IMR-90 (cell line): ENCODE data around the gene RAB23. TPM values are rescaled to one million over a fixed set of nuclear protein-coding genes. Genes with fewer than 3 reads are reported as not detected.
A peak's percentile ranks its signal among the peaks of the same experiment; 100 is the strongest.

ENCODE experiments used
- ATAC-seq: fragments of 200-7000 bp; cut with Tn5 transposase; 2 replicates; pipeline ENCODE4 v1.9.1; 2020; ENCODE audit warnings: low read depth, mild to moderate bottlenecking, moderate library complexity
- BruUV-seq: library from RNA; stranded (reverse); fragments of 400-500 nt; replicated peaks from 2 replicates; lab custom pipeline; 2021; lab: Mats Ljungman, UMichigan
- CTCF ChIA-PET: fragments of 300-600 bp; formaldehyde crosslinking; extraction: SDS; loops from one replicate; lab custom pipeline; 2021; ENCODE audit warnings: antibody characterized with exemption; lab: Yijun Ruan, JAX
- POLR2A ChIA-PET: fragments of 300-600 bp; sonication (Branson Sonifier 250); formaldehyde crosslinking; loops from one replicate; lab custom pipeline; 2022; ENCODE audit warnings: antibody characterized with exemption; ENCODE audit not compliant: unreplicated experiment; lab: Charles Lee
- DNase-seq: peaks from one replicate; pipeline ENCODE4 v3.0.0; 2013
- H2AFZ ChIP-seq: replicated peaks from 2 replicates; pipeline ENCODE3; 2013; ENCODE audit warnings: low read length, mild to moderate bottlenecking; ENCODE audit not compliant: poor library complexity
- H2AK5ac ChIP-seq: 2 replicates; pipeline ENCODE4 v1.6.1; 2013; ENCODE audit warnings: low read depth, low read length, inconsistent platforms
- H2AK9ac ChIP-seq: replicated peaks from 2 replicates; pipeline ENCODE3; 2013; ENCODE audit warnings: mild to moderate bottlenecking, low read depth, low read length, moderate library complexity; ENCODE audit not compliant: poor library complexity
- H2BK120ac ChIP-seq: 2 replicates; pipeline ENCODE4 v1.6.1; 2013; ENCODE audit warnings: low read depth, low read length, inconsistent platforms
- H2BK15ac ChIP-seq: 3 replicates; pipeline ENCODE4 v1.6.1; 2013; ENCODE audit warnings: low read depth, low read length, inconsistent platforms
- H2BK20ac ChIP-seq: 2 replicates; pipeline ENCODE4 v1.6.1; 2013; ENCODE audit warnings: low read depth, mild to moderate bottlenecking, inconsistent platforms, low read length, moderate library complexity
- H2BK5ac ChIP-seq: 2 replicates; pipeline ENCODE4 v1.6.1; 2013; ENCODE audit warnings: mild to moderate bottlenecking, low read depth, low read length, inconsistent platforms; ENCODE audit not compliant: poor library complexity, severe bottlenecking
- H3K14ac ChIP-seq: replicated peaks from 2 replicates; pipeline ENCODE4 v1.6.1; 2013; ENCODE audit warnings: low read depth, low read length, inconsistent platforms
- H3K18ac ChIP-seq: 2 replicates; pipeline ENCODE4 v1.6.1; 2013; ENCODE audit warnings: low read depth, low read length, control low read depth
- H3K23ac ChIP-seq: 2 replicates; pipeline ENCODE4 v1.6.1; 2013; ENCODE audit warnings: low read depth, low read length, inconsistent platforms
- H3K27ac ChIP-seq: 2 replicates; pipeline ENCODE4 v1.5.1; 2013; ENCODE audit warnings: mild to moderate bottlenecking, control low read depth, low read length; ENCODE audit not compliant: insufficient read depth
- H3K27me3 ChIP-seq: 2 replicates; pipeline ENCODE4 v1.6.1; 2013; ENCODE audit warnings: low read length; ENCODE audit not compliant: control insufficient read depth, insufficient read depth
- H3K36me3 ChIP-seq: 2 replicates; pipeline ENCODE4 v1.6.1; 2013; ENCODE audit warnings: low read length, mixed read lengths; ENCODE audit not compliant: control insufficient read depth, insufficient read depth
- H3K4ac ChIP-seq: 2 replicates; pipeline ENCODE4 v1.6.1; 2013; ENCODE audit warnings: low read depth, low read length, inconsistent platforms
- H3K4me1 ChIP-seq: 2 replicates; pipeline ENCODE4 v1.6.1; 2013; ENCODE audit warnings: low read length, mixed read lengths; ENCODE audit not compliant: control insufficient read depth, insufficient read depth
- H3K4me2 ChIP-seq: 2 replicates; pipeline ENCODE4 v1.6.1; 2013; ENCODE audit warnings: low read depth, mild to moderate bottlenecking, control low read depth, low read length, moderate library complexity
- H3K4me3 ChIP-seq: 2 replicates; pipeline ENCODE4 v1.5.1; 2013; ENCODE audit warnings: low read depth, mild to moderate bottlenecking, control low read depth, low read length, moderate library complexity; ENCODE audit not compliant: insufficient read depth
- H3K56ac ChIP-seq: 2 replicates; pipeline ENCODE4 v1.6.1; 2013; ENCODE audit warnings: low read length, inconsistent platforms; ENCODE audit not compliant: insufficient read depth; ENCODE audit errors: extremely low read depth
- H3K79me1 ChIP-seq, 2 experiments: 2 replicates each; pipeline ENCODE4 v1.6.1; 2013; ENCODE audit warnings: low read length in 2 of 2, inconsistent platforms in 1 of 2, low read depth in 1 of 2
- H3K9ac ChIP-seq: 2 replicates; pipeline ENCODE4 v1.6.1; 2013; ENCODE audit warnings: low read depth, low read length, control low read depth
- H3K9me1 ChIP-seq: 2 replicates; pipeline ENCODE4 v1.6.1; 2013; ENCODE audit warnings: low read length, inconsistent platforms; ENCODE audit not compliant: insufficient read depth
- H3K9me3 ChIP-seq: 2 replicates; pipeline ENCODE4 v1.6.1; 2013; ENCODE audit warnings: low read length; ENCODE audit not compliant: control insufficient read depth, insufficient read depth
- H4K20me1 ChIP-seq: 2 replicates; pipeline ENCODE4 v1.6.1; 2013; ENCODE audit warnings: low read length, inconsistent platforms; ENCODE audit not compliant: insufficient read depth
- H4K5ac ChIP-seq: 2 replicates; pipeline ENCODE4 v1.6.1; 2013; ENCODE audit warnings: mild to moderate bottlenecking, low read depth, low read length, control low read depth
- H4K8ac ChIP-seq, 2 experiments: 2 replicates each; pipeline ENCODE4 v1.6.1; 2013; ENCODE audit warnings: low read depth in 2 of 2, low read length in 2 of 2, control low read depth in 1 of 2, inconsistent platforms in 1 of 2
- H4K91ac ChIP-seq: 2 replicates; pipeline ENCODE4 v1.6.1; 2013; ENCODE audit warnings: low read depth, low read length, inconsistent platforms; ENCODE audit not compliant: insufficient read depth
- BHLHE40 ChIP-seq: fragments of 150-350 bp; IDR thresholded peaks from 2 replicates; pipeline ENCODE4 v1.6.1; 2016; ENCODE audit warnings: mild to moderate bottlenecking, low read depth, low read length
- CEBPB ChIP-seq: IDR thresholded peaks from 2 replicates; pipeline ENCODE4 v1.6.1; 2012; ENCODE audit warnings: low read depth, low read length, improper control_type of control experiment
- MAFK ChIP-seq: IDR thresholded peaks from 2 replicates; pipeline ENCODE4 v1.6.1; 2012; ENCODE audit warnings: low read depth, low read length, improper control_type of control experiment
- MAZ ChIP-seq: IDR thresholded peaks from 2 replicates; pipeline ENCODE4 v1.6.1; 2012; ENCODE audit warnings: low read depth, mild to moderate bottlenecking, low read length, improper control_type of control experiment, moderate library complexity, borderline replicate concordance
- NFE2L2 ChIP-seq: fragments of 150-350 bp; IDR thresholded peaks from 2 replicates; pipeline ENCODE4 v1.6.1; 2016; ENCODE audit warnings: low read depth, mild to moderate bottlenecking, low read length
- POLR2A ChIP-seq: IDR thresholded peaks from 2 replicates; pipeline ENCODE4 v1.6.1; 2012; ENCODE audit warnings: mild to moderate bottlenecking, low read depth, low read length
- RAD21 ChIP-seq: IDR thresholded peaks from 2 replicates; pipeline ENCODE4 v1.6.1; 2012; ENCODE audit warnings: low read length, improper control_type of control experiment
- RCOR1 ChIP-seq: IDR thresholded peaks from 2 replicates; pipeline ENCODE4 v1.6.1; 2012; ENCODE audit warnings: mild to moderate bottlenecking, low read length, improper control_type of control experiment; ENCODE audit not compliant: insufficient replicate concordance
- SMC3 ChIP-seq: fragments of 150-350 bp; IDR thresholded peaks from 2 replicates; pipeline ENCODE4 v1.6.1; 2016; ENCODE audit warnings: low read depth, mild to moderate bottlenecking, antibody characterized with exemption, low read length, moderate library complexity
- WGBS, 2 experiments: methylation state at CpG; one replicate each; pipeline versions ENCODE4 v1.1.5 to v1.1.7; 2013; ENCODE audit warnings: missing lambda C conversion rate in 2 of 2; ENCODE audit not compliant: insufficient read length in 1 of 2; ENCODE audit errors: extremely low coverage in 2 of 2; 5-methylcytosine and 5-hydroxymethylcytosine counted together
- dilution Hi-C: fragments of 300-500 bp; cut with HindIII; formaldehyde crosslinking; loops from one replicate; pipeline ENCODE4 v1.14.3; 2018; ENCODE audit warnings: low sequenced_read_pairs; ENCODE audit not compliant: unreplicated experiment
- in situ Hi-C: fragments of 300-500 bp; cut with MboI; formaldehyde crosslinking; loops from 3 replicates; pipeline ENCODE4 v1.14.3; 2019; ENCODE audit warnings: low sequenced_read_pairs, inconsistent platforms, mixed read lengths
- intact Hi-C: fragments of 100-400 bp; cut with micrococcal nuclease; formaldehyde crosslinking; loops from 2 replicates; pipeline ENCODE4 v1.10.0; 2022
- polyA plus RNA-seq, 3 experiments: library from polyadenylated mRNA; depleted of rRNA; stranded (reverse); fragments of >200 nt; gene quantifications; 2 replicates each; pipeline ENCODE4 v1.2.3, GENCODE V29; 2012; ENCODE audit warnings: low replicate concordance in 1 of 3
- total RNA-seq: library from RNA; depleted of rRNA; stranded (reverse); fragments of >200 nt; gene quantifications from 2 replicates; pipeline ENCODE4 v1.2.3, GENCODE V29; 2012
- TF ChIP-seq, protein P1 (sequence below): conservative IDR thresholded peaks from 2 replicates; pipeline ENCODE4 v1.5.1; 2012; ENCODE audit warnings: mild to moderate bottlenecking, low read depth, low read length, improper control_type of control experiment

Gene RAB23
- total and polyA plus RNA-seq, 2 of the 4 experiments (the other 2 are of a cell fraction): 10.8 to 13.3 TPM

DNA sequence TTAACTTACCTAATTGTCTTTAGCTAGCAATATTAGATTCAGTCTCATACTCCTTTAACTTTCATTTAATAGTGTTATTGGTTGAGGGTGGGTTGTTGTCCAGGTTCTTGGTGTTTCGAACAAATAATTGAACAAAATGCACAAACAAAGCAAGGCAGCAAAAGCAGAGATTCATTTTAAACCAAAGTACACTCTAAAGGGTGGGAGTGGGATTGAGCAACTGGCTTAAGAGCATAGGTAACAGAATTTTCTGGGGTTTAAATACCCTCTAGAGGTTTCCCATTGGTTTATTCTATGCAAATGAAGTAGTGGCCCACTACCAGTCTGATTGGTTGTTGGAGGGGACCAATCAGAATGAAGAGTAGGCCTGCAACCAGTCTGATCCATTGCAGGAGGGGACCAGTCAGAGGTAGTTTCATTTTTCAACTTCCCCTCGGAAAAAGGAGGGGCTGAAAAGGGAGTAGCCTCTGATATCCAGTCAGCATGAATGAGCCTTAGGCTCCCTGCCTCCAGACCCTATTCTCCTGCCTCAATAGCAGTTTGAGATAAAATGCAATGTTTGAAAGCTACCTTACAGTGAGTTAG lies 26.3 kb upstream of the RAB23 start:
- no peak overlapping the region; the same call in 1 of the 2 replicates for H3K4ac ChIP-seq
- no peak overlapping the region for H2BK20ac ChIP-seq
- H3K9ac ChIP-seq: no peak overlapping the region
- BruUV-seq: no TSS peak
- no peaks in the 10 kb centered on the region for H4K20me1 ChIP-seq
- TF ChIP-seq RAD21: no peak
- no peak for TF ChIP-seq CEBPB
- TF ChIP-seq MAZ: no peak
- no peak for TF ChIP-seq MAFK
- TF ChIP-seq BHLHE40: no peak
- TF ChIP-seq RCOR1: no peak
- TF ChIP-seq, protein P1, sequence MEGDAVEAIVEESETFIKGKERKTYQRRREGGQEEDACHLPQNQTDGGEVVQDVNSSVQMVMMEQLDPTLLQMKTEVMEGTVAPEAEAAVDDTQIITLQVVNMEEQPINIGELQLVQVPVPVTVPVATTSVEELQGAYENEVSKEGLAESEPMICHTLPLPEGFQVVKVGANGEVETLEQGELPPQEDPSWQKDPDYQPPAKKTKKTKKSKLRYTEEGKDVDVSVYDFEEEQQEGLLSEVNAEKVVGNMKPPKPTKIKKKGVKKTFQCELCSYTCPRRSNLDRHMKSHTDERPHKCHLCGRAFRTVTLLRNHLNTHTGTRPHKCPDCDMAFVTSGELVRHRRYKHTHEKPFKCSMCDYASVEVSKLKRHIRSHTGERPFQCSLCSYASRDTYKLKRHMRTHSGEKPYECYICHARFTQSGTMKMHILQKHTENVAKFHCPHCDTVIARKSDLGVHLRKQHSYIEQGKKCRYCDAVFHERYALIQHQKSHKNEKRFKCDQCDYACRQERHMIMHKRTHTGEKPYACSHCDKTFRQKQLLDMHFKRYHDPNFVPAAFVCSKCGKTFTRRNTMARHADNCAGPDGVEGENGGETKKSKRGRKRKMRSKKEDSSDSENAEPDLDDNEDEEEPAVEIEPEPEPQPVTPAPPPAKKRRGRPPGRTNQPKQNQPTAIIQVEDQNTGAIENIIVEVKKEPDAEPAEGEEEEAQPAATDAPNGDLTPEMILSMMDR: no peak
- no peak for TF ChIP-seq POLR2A
- no peak for TF ChIP-seq SMC3
- TF ChIP-seq NFE2L2: no peak
- H3K27ac ChIP-seq: no peak overlapping the region
- no peak overlapping the region for H4K5ac ChIP-seq
- no peak overlapping the region for H3K56ac ChIP-seq
- H2AFZ ChIP-seq: no peak overlapping the region
- H3K4me1 ChIP-seq: peaks cover 17% of the 10 kb centered on the region
- peak overlapping the region; percentile 40; the same call in 1 of the 3 replicates for H2BK15ac ChIP-seq
- 0 out of 2 replicates have a peak overlapping the region, but pooled peaks have one; percentile 40 for H3K14ac ChIP-seq
- WGBS, 2 experiments: no CpG with 5 or more reads among the region's 2 CpGs
- H4K91ac ChIP-seq: no peak overlapping the region; the same call in 1 of the 2 replicates
- H3K9me3 ChIP-seq: no peaks in the 10 kb centered on the region
- H3K4me3 ChIP-seq: no peak overlapping the region
- no peak overlapping the region for H2AK9ac ChIP-seq
- no peaks in the 10 kb centered on the region for H3K36me3 ChIP-seq
- POLR2A ChIA-PET: no interaction called here
- intact Hi-C loops: no loop called here
- dilution Hi-C loops: no loop called here
- H3K18ac ChIP-seq: peak overlapping the region; percentile 49; the same call in 1 of the 2 replicates
- DNase-seq (no peak), ATAC-seq (no peak)
- no peak overlapping the region for H3K23ac ChIP-seq
- peak overlapping the region; percentile 23 for H2BK5ac ChIP-seq
- CTCF ChIA-PET: interaction anchor here (0.6 kb wide), 1 partner anchor 67 kb away, joined by 3 read pairs; no protein-coding TSS in a partner anchor
- H2AK5ac ChIP-seq: peak overlapping the region; percentile 52
- H3K4me2 ChIP-seq: no peak overlapping the region
- peaks cover 8% of the 10 kb centered on the region for H3K9me1 ChIP-seq
- H3K79me1 ChIP-seq: 0 out of 4 replicates have a peak, but pooled peaks cover 0 to 10% of the 10 kb centered on the region in 2 experiments
- H2BK120ac ChIP-seq: no peak overlapping the region
- in situ Hi-C loops: no loop called here
- no peaks in the 10 kb centered on the region for H3K27me3 ChIP-seq
- H4K8ac ChIP-seq: no peak overlapping the region; a peak in 1 of 4 replicates
